DMS153 treated with DMSO at 0.1 percent for 48 hours (cell line): ENCODE results near the gene NOSTRIN.
"Not testable (repeated sequence)": the region's sequence is repeated elsewhere in the genome, so short reads cannot be mapped to it uniquely, and the experiment has no call there.

Experiments
- DNase-seq: peaks from one replicate; lab custom pipeline; 2025; ENCODE audit not compliant: unreplicated experiment; lab: John Stamatoyannopoulos, UW

Gene NOSTRIN

GRCh38 chr2:168870824-168871223, 68.4 kb downstream of the NOSTRIN start:
- DNase-seq: not testable (repeated sequence)

DNA sequence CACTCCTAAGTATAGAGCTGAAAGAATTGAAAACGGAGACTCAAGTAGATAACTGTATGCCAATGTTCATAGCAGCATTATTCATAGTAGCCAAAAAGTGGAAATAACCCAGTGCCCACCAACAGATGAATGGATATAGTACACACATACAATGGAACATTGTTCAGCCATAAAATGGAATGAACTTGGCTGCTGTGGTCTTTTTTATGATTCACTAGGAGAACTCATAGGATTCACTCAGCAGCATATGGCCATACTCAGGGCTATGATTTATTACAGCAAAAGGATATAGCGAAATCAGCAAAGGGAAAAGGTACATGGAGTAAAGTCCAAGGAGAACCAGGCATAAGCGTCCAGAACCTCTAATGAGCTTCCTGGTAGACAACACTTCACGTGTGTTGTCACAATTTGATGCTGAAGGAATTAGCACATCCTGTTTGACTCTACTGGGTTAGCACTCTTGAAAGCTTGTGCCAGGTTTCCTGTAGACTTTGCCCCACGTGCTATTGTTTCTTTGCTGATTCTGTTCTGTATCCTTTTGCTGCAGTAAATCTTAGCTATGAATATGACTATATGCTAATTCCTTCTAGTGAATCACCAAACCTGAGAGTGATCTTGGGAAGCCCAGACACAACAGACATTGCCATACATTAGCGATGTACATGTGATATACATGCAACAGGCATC, 72.1 kb downstream of the NOSTRIN start:
- DNase-seq: no peak

- DNase-seq: not testable (repeated sequence)
These were observed 79.7 kb downstream of the NOSTRIN start for GRCh38 chr2:168882163-168882562.

- DNase-seq: no peak
These were observed 82.5 kb downstream of the NOSTRIN start for GRCh38 chr2:168884975-168885374.

GRCh38 chr2:168889635-168890005, 87.2 kb downstream of the NOSTRIN start:
- no peak for DNase-seq

DNA sequence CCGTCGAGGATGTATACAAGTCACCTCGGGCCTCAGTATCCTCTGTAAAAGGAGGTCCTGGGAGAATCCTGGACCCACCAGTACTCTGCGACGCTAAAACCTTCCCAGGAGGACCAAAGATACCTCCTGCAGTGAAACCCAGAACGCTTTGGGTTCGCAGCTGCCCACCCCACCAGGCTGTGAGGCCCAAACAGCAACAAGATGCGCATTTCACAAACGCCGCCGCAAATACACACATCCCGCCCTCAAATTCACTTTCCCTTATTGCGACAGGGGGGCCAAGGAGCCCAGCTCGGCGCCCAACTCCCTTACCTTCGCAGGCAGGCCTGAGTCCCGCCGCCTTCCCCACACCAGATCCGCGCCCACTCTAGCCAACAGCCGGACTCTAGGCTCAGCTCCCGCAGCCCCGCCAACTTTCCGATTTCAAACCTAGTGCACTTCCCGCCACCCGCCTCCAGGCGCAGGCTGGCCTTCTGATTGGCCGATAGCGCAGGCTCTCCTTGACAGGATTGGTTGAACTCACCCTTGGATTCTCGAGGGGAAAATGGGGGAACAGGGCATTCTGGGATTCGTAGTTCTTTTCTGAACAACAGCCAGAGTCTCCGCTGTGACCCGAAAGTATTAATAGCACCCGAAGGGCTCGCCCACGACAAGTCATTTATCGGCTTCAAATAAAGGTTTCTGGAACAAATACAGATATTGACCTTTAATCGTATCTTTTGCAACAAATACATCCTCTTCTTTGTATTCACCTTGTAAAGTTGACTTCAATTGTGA, 87.8 kb downstream of the NOSTRIN start, which contains the start of gene SPC25:
Gene SPC25, minus strand, starts transcription at position 425 of the 777 bp plus-strand sequence. CDS start 911 bp downstream, outside the sequence.
- peak; percentile 90 for DNase-seq

- DNase-seq: no peak
These were observed 89.9 kb downstream of the NOSTRIN start for GRCh38 chr2:168892327-168892726.

DNA sequence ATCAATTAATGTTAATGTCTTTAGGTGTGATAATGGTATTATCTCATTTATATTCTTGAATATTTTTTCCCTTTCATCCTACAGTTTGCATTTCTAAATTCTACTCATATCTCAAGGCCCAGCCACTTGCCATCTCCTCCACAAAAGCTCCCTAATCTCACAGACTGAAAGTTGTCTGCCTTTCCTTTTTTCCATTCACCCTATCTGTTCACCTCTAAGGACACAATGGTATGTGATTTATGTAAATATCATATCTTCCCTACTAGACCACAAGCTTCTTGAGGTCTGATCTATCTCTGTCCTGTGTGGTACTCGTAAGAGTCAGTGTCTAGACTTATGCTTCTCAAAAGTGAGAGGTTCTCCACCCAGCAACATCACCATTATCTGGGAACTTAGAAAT, 91.7 kb downstream of the NOSTRIN start:
- DNase-seq: no peak

GRCh38 chr2:168894720-168895119, 92.3 kb downstream of the NOSTRIN start:
- no peak for DNase-seq

DNA sequence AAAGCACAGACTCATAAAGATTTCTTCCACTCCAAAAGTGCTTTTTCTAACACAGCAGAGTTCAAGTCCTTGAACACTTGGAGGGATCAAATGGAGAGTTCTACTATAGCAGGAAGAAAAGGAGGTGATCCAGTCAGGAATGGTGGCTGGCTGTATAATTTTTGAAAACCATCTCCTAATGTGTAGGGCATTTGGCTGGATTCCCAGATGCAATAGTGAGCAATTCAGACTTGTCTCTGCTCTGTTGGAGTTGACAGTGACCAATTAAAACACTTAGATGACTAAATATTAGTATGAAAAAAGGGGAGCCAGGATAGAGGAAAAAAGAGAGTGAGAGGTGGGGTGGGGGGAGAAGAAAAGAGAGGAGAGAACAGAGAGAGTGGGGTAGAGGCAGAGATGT, 93.3 kb downstream of the NOSTRIN start:
- DNase-seq: peak; percentile 8

GRCh38 chr2:168896783-168897182, 94.3 kb downstream of the NOSTRIN start:
- no peak for DNase-seq

- no peak for DNase-seq
These were observed 95.0 kb downstream of the NOSTRIN start for GRCh38 chr2:168897449-168897848.

- DNase-seq: no peak
These were observed 98.6 kb downstream of the NOSTRIN start, which contains the start of gene G6PC2 for GRCh38 chr2:168901003-168901402. G6PC2 (plus strand) TSS chr2:168901291; CDS start chr2:168901332, 41 bp downstream.

DNA sequence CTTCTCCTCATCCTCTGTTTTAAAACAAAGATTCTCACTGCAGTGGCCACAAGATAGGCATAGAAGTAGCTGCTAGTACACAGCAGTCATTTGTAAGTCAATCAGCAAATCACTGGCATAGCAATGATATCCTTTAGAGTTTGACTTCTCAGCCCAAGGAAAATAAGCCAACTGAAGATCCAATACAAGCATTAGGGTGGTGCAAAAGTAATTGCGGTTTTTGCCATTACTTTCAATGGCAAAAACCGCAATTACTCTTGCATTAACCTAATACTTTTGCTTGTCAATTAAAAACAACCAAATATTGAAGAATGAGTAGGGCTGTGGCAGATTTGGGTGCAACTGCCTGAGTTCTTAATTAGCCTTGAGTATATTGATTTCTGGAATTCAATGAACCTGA, 101.5 kb downstream of the NOSTRIN start:
- no peak for DNase-seq

DNA sequence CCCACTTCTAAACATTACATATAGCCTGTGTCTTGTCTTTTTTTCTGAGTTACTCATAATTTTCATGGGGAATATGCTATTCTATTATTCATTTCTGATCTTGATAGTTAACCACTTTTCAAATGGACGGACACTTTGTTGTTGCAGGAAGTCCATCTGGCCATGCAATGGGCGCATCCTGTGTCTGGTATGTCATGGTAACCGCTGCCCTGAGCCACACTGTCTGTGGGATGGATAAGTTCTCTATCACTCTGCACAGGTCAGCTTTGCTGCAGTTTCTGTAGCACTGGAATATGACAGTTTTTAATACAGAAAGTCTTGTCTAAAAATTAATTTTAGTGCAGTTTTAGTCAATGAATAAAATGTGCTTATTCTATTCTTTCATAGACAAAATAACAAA, 101.9 kb downstream of the NOSTRIN start:
- DNase-seq: no peak

DNA sequence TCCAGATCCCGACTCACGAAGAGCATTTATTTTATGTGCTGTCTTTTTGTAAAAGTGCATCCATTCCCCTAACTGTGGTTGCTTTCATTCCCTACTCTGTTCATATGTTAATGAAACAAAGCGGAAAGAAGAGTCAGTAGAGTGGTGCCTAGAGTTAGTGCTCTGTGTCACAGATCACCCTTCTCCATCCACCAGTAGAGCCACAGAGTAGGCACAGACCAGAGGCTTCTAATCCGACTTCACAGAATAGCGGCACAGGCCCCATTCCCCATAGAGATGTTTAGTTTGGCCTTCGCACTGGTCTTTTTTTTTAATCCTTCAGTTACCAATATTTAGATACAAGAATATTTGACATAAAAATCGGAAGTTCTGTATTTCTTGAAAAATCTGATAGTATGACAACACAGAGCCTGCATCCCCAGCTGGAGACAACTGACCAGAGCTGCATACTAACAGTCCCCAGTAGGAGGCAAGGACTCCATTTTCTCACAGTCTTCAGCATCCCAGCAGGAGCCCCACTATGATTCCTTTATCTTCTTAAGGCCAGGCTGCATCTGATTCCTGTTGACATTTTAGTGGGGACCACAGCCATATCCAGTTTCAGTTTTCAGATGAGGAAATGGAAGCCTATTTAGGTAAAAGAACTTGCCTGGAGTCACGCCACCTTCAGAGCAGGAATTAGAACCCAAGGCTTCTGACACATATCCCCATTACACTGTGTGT, 105.7 kb downstream of the NOSTRIN start:
- DNase-seq: no peak

GRCh38 chr2:168910330-168910729, 107.9 kb downstream of the NOSTRIN start:
- no peak for DNase-seq

DNA sequence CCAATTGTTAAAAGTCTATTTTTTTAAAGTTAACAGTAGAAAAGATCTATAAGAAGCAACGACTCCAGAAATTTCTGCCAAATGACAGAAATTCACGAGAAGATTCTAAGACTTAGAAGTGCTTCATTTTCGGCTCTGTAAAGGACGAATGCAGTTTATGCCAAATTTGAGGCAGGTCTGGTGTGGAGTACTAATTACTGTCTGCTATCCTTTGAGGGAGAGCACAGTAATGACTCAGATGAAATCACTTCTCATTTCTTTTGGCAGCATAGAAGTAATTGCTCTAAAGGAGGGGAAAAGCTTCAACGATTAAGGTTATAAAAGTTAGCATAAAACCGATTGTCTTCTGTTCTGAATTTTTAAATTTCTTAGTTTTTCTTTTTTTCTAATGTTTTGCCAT, 110.0 kb downstream of the NOSTRIN start:
- DNase-seq: no peak

DNA sequence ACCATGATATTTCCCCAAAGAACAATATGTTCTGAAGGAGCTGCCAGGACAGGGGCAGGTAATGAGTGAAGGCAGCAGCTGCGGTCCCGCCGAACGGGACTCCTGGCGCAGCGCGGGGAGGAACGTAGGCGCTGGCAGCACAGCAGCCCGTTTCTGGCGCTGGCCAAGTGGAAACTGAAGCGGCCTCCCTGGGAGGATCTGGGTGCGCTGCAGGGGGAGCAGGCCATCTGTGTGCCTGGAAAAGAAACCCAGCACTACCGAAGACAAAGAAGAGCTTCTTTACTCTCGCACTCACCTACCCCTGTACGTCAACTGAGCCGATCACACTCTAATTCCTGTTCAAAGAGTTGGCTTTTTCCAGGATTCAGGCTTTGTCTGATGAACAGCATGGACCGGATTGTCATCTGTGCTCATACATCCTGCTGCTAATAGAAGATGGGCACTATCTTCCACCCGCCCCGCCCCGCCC, 110.5 kb downstream of the NOSTRIN start:
- no peak for DNase-seq

GRCh38 chr2:168913495-168913894, 111.1 kb downstream of the NOSTRIN start:
- no peak for DNase-seq
